ENCODE results near the gene TSNAX.

Gene TSNAX

GRCh38 chr1:231613419-231614349 lies 85.2 kb downstream of the TSNAX start:
- no peak overlapping the region for H3K4me3 ChIP-seq (ENCODE audit: low read depth, low read length)
- TF ChIP-seq CTCF (IDR thresholded peaks at IDR 0.05; ENCODE audit: borderline replicate concordance, insufficient read depth, low read depth, low read length) = no peak
